Measurements from ENCODE around the gene SHISA7. TPM values are rescaled to one million over a fixed set of nuclear protein-coding genes. Genes with fewer than 3 reads are reported as not detected.
"Not testable (repeated sequence)": the region's sequence is repeated elsewhere in the genome, so short reads cannot be mapped to it uniquely, and the experiment has no call there.

Gene SHISA7
- total RNA-seq, 1 donor from 2014 or later, result not detected

GRCh38 chr19:55452749-55453346 is 9.7 kb upstream of the SHISA7 start:
- intact Hi-C loops (cut with DNase I), result no loop called here
- no peak for DNase-seq (ENCODE audit: low spot score)

DNA sequence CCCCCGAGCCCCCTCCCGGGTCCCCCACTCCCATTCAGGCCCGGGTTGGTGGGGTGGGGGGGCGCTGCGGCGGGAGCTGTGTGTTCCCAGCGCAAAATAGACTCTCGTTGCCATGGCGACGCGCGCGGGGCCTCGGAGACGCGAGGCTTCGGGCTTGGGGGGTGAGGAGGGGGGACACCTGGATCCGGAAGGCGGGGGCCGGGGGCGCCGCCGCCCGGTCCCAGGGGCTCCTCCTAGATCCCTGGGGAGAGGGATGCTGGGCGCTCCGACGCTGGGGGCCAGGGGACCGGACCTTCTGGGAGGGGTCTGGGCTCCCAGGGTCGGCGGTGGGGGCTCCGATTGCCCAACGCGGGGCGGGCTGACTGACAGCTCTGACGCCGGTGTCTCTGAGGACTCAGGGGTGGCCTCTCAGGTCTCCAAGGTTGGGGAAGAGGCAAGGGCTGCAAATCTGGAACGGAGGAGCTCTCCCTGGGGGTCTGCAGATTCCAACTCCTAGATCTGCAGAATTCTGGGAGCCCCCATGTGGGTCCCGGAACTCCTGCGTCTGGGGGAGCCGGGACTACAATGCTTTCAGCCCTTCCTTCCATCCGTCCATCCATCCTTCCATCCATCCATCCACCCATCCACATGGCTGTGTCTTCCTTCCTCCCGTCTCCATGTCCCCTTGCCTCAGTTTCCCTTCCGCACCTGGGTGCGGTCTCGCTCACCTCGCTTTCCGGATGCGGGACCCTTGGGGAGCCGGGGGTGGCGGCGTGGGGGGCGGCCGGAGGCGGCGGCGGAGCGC is 9.1 kb upstream of the SHISA7 start:
- DNase-seq (ENCODE audit: low spot score), result no peak
- intact Hi-C loops (cut with DNase I), result no loop called here

DNA sequence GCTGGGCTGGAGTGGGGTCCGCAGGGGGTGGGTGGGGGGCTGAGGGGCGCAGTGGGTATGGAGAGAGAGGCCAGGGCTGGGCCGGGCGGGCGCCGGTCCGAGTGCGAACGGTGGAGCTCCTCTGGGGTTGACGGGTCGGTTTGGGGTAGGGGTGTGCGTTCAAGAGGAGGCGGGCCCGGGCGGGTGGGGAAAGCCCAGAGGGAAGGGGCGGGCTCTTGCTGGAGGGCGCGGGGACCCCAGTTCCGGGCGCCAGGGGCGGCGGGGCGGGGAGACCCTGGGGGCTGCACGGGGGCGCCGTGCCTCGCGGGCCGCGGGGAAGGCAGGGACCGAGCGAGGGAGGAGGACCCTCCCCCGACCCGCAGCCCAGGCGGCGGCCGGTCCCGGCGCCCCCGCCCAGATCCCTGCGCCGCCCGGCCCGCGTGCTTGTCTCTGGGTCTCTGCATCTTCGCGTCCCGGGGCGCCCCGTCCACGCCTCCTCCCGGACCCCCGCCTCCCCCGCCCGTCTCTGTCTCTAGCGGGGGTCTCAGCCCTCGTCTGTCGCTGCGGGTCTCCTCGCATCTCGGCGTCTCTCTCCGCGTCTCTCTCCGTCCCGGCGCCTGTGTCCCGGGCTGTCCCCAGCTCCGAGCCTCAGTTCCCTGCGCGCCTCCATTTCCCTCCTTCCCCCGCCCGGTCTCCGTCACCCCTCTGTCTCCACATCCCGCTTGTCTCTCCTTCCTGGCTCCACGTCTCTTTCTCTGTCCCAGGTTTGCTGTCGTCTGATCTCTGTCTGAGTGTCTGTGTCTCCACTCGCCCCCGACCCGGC is 8.3 kb upstream of the SHISA7 start:
- no peak for DNase-seq (ENCODE audit: low spot score)
- intact Hi-C loops (cut with DNase I), result no loop called here

- intact Hi-C loops (cut with DNase I), result no loop called here
- no peak for DNase-seq (ENCODE audit: low spot score)
These were observed 6.4 kb upstream of the SHISA7 start for GRCh38 chr19:55449469-55449868.

- intact Hi-C loops (cut with DNase I), result not testable (repeated sequence)
These were observed 5.0 kb upstream of the SHISA7 start for GRCh38 chr19:55448175-55448490.

GRCh38 chr19:55447421-55448174 is 4.5 kb upstream of the SHISA7 start:
- DNase-seq (ENCODE audit: low spot score), result no peak
- intact Hi-C loops (cut with DNase I), result no loop called here

More at GRCh38 chr19:55448175-55448490, 5.0 kb upstream of the SHISA7 start:
- DNase-seq (ENCODE audit: low spot score), result not testable (repeated sequence)

DNA sequence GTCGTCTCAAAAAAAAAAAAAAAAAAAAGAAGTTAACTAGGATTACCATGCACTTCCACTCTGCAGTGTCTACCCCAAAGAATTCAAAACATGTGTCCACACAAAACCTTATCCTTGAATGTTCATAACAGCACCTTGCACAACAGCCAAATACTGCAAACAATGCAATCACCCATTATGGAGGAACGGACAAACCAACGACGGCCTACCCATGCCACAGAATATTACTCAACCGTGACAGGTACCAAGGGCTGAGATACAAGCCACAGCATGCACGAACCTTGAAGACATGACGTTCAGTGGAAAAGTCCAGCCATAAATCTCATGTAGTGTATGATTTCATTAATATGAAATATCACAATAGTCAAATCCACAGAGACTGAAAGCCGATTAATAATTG is 3.0 kb upstream of the SHISA7 start:
- intact Hi-C loops (cut with DNase I), result no loop called here
- no peak for DNase-seq (ENCODE audit: low spot score)

DNA sequence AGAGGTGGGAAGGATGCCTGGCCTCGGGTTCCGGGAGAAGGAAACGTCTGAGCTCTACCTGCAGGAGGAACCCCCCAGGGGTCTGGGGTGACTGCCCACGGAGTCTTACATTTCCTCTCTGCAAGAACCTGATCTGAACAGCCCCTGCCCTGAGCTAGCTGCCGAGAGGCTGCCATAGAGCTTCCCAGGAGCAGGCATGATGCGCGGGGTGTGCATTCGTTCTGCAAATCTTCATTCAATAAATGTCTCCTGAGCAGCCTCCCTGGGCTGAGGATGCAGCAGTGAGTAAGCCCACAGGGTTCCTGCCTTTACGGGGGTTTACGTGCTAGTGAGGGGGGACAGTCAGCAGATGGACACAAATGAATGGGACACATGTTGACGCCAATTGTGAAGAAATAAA is 1.5 kb upstream of the SHISA7 start:
- intact Hi-C loops (cut with DNase I), result no loop called here
- DNase-seq (ENCODE audit: low spot score), result no peak

GRCh38 chr19:55443824-55444480 is 852 bp upstream of the SHISA7 start:
- intact Hi-C loops (cut with DNase I), result no loop called here
- no peak for DNase-seq (ENCODE audit: low spot score)

GRCh38 chr19:55442372-55442961 is 633 bp downstream of the SHISA7 start:
- intact Hi-C loops (cut with DNase I), result no loop called here
- DNase-seq (ENCODE audit: low spot score), result no peak

DNA sequence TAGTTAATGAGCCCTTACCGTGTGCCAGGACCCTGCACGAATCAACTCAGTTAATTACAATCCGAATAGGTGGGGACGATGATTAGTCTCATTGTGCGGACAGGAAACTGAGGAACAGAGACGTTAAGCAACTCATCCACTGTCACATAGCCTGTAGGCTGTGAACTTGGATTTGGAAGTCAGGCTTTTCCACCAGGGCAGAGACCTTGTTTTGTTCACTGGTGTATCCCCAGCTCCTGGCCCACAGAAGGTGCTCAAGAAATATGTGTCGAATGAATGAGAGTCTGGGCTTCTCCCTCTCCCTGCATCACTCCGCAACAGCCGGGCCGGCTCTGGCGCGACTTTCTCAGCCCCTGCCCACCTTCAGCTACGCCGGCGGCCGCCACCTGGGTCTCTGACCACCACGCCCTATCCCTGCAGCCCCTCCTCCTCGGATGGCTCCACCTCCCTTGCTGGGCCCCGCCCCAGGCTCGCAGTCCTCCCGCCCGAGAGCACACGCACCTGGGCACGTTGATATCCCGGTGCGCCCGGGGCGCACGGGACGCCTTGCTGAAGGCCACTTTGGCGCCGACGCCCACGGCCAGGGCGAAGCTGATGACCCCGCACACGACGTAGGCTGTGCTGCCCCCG is 1.3 kb downstream of the SHISA7 start:
- no peak for DNase-seq (ENCODE audit: low spot score)
- intact Hi-C loops (cut with DNase I), result no loop called here

- no peak for DNase-seq (ENCODE audit: low spot score)
- intact Hi-C loops (cut with DNase I), result no loop called here
These were observed 1.8 kb downstream of the SHISA7 start for GRCh38 chr19:55441319-55441691.

DNA sequence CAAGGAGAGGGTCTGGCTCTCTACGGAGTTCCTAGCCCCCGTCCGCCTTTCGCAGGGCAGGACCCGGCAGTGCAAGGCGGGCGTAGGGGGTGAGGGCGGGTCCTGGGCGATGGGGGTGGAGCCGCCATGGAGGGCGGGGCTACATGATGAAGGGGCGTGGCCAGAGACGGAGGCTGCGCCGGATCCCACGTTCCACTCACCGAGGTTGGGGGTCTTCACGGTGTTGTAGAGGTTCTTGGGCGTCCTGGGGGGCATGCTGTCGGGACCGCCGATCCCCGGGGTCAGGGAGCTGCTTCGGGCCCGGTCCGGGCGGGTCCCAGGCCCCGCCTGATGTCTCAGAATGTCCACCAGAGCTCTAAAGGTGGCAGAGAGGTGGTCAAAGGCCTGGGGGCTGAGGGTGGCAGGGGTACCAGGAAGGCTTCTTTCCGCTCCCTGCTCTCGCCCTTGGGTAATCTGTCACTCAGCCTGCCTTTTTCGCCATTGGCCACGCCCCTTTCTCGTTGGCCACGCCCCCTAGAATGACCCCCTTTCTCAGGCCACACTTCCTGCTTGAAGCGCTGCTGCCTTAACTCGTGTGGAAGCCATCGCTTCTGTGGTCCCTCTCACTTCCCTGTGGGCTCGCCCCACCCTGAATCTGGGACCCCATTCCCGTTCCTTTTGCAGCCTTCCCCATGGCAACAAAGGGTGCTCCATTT is 2.5 kb downstream of the SHISA7 start:
- no peak for DNase-seq (ENCODE audit: low spot score)
- intact Hi-C loops (cut with DNase I), result no loop called here

GRCh38 chr19:55439052-55439451 is 4.0 kb downstream of the SHISA7 start:
- intact Hi-C loops (cut with DNase I), result no loop called here
- DNase-seq (ENCODE audit: low spot score), result no peak

GRCh38 chr19:55437410-55437809 is 5.7 kb downstream of the SHISA7 start:
- no peak for DNase-seq (ENCODE audit: low spot score)
- intact Hi-C loops (cut with DNase I), result no loop called here

- DNase-seq (ENCODE audit: low spot score), result no peak
- intact Hi-C loops (cut with DNase I), result no loop called here
These were observed 6.3 kb downstream of the SHISA7 start for GRCh38 chr19:55436847-55437246.

GRCh38 chr19:55435020-55435419 is 8.1 kb downstream of the SHISA7 start:
- DNase-seq (ENCODE audit: low spot score), result no peak
- intact Hi-C loops (cut with DNase I), result no loop called here

DNA sequence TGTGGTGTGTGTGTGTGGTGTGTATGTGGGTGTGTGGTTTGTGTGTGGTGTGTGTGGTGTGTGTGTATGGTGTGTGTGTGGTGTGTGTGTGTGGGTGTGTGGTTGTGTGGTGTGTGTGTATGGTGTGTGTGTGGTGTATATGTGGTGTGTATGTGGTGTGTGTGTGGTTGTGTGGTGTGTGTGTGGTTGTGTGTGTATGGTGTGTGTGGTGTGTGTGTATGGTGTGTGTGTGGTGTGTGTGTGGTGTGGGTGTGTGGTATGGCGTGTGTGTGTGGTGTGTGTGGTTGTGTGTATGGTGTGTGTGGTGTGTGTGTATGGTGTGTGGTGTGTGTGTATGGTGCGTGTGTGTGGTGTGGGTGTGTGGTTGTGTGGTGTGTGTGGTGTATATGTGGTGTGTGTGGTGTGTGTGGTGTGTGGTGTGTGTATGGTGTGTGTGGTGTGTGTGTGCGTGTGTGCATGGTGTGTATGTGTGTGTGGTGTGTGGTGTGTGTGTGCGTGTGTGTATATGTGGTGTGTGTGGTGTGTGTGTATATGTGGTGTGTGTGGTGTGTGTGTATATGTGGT is 8.7 kb downstream of the SHISA7 start:
- intact Hi-C loops (cut with DNase I), result no loop called here
- DNase-seq (ENCODE audit: low spot score), result no peak

Measured in cardiac septum (tissue), 1 donor.